H1 (cell line): ENCODE data around the gene ATG7.

Experiments
- CBX5 ChIP-seq: fragments of 300-800, 300-1000 bp; sonication (generic); IDR thresholded peaks from 2 replicates; pipeline ENCODE4 v1.7.1; 2016; ENCODE audit warnings: antibody characterized with exemption, low read length, low read depth
- KDM4A ChIP-seq: IDR thresholded peaks from one replicate; pipeline ENCODE4 v1.7.1; 2012; ENCODE audit warnings: low read depth, mild to moderate bottlenecking, moderate library complexity, low read length, inconsistent platforms; ENCODE audit not compliant: severe bottlenecking
- SP1 ChIP-seq: IDR thresholded peaks from 2 replicates; pipeline ENCODE4 v1.6.1; 2011; ENCODE audit warnings: low read depth, low read length
- TF ChIP-seq, protein P1 (sequence below), 3 experiments: IDR thresholded peaks; 1 replicate in 2 of 3; 2 replicates in 1 of 3; pipeline versions ENCODE4 v1.5.1 to v1.6.1; 2011; ENCODE audit warnings: low read length in 3 of 3, mild to moderate bottlenecking in 3 of 3, inconsistent platforms in 2 of 3, low read depth in 1 of 3, moderate library complexity in 1 of 3; ENCODE audit not compliant: insufficient read depth in 1 of 3; ENCODE audit errors: control extremely low read depth in 1 of 3
- TF ChIP-seq, protein P2 (sequence below): IDR thresholded peaks from 2 replicates; pipeline ENCODE4 v1.6.1; 2012; ENCODE audit warnings: inconsistent platforms

- TF ChIP-seq, protein P1, sequence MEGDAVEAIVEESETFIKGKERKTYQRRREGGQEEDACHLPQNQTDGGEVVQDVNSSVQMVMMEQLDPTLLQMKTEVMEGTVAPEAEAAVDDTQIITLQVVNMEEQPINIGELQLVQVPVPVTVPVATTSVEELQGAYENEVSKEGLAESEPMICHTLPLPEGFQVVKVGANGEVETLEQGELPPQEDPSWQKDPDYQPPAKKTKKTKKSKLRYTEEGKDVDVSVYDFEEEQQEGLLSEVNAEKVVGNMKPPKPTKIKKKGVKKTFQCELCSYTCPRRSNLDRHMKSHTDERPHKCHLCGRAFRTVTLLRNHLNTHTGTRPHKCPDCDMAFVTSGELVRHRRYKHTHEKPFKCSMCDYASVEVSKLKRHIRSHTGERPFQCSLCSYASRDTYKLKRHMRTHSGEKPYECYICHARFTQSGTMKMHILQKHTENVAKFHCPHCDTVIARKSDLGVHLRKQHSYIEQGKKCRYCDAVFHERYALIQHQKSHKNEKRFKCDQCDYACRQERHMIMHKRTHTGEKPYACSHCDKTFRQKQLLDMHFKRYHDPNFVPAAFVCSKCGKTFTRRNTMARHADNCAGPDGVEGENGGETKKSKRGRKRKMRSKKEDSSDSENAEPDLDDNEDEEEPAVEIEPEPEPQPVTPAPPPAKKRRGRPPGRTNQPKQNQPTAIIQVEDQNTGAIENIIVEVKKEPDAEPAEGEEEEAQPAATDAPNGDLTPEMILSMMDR (IDR thresholded peaks at IDR 0.05; ENCODE audit: control extremely low read depth in 1 of 3, insufficient read depth in 1 of 3, low read depth in 1 of 3, low read length in 3 of 3) = no peak
- TF ChIP-seq SP1 (no peak), CBX5 (no peak), KDM4A (no peak)
- TF ChIP-seq, protein P2, sequence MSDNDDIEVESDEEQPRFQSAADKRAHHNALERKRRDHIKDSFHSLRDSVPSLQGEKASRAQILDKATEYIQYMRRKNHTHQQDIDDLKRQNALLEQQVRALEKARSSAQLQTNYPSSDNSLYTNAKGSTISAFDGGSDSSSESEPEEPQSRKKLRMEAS = no peak
Measured at GRCh38 chr3:11247362-11247761, 24.8 kb upstream of the ATG7 start.
